HFFc6 (cell line): ENCODE measurements around the gene HTT-AS. TPM values are rescaled to one million over a fixed set of nuclear protein-coding genes. Genes with fewer than 3 reads are reported as not detected.

Experiments used
- DNase-seq: peaks from one replicate; pipeline ENCODE4 v3.0.0-alpha.2; 2018
- H3K27ac Mint-ChIP-seq: 2 replicates; pipeline ENCODE4 v1.8.0; 2020; ENCODE audit warnings: mild to moderate bottlenecking, mixed read lengths
- H3K27me3 Mint-ChIP-seq: 2 replicates; pipeline ENCODE4 v1.8.0; 2021; ENCODE audit warnings: mild to moderate bottlenecking, moderate library complexity, mixed read lengths; ENCODE audit not compliant: insufficient read depth
- H3K36me3 Mint-ChIP-seq: 2 replicates; pipeline ENCODE4 v1.8.0; 2021; ENCODE audit warnings: low read depth, mixed read lengths
- H3K4me1 Mint-ChIP-seq: 2 replicates; pipeline ENCODE4 v1.8.0; 2020; ENCODE audit warnings: low read depth, mixed read lengths
- H3K4me3 Mint-ChIP-seq: 2 replicates; pipeline ENCODE4 v1.8.0; 2020; ENCODE audit warnings: mild to moderate bottlenecking, moderate library complexity, mixed read lengths
- H3K9me3 Mint-ChIP-seq: 2 replicates; pipeline ENCODE4 v1.8.0; 2020; ENCODE audit warnings: mild to moderate bottlenecking, mixed read lengths
- total RNA-seq, 6 experiments: library from RNA; stranded (reverse); fragmentation: NEBNext Ultra II Directional; extraction: Animal tissue kit (Norgen Biotek cat#: 25700); gene quantifications; 2 replicates in 1 of 6; 3 replicates in 5 of 6; pipeline ENCODE4 v1.2.3, GENCODE V29; 2021
- TF ChIP-seq, protein P1 (sequence below): fragments of 200-600 bp; sonication (generic); IDR thresholded peaks from 2 replicates; pipeline ENCODE4 v1.5.0; 2021; ENCODE audit warnings: antibody characterized with exemption, mild to moderate bottlenecking

HTT-AS gene
- total RNA-seq, 6 experiments from 2014 or later: not detected

DNA sequence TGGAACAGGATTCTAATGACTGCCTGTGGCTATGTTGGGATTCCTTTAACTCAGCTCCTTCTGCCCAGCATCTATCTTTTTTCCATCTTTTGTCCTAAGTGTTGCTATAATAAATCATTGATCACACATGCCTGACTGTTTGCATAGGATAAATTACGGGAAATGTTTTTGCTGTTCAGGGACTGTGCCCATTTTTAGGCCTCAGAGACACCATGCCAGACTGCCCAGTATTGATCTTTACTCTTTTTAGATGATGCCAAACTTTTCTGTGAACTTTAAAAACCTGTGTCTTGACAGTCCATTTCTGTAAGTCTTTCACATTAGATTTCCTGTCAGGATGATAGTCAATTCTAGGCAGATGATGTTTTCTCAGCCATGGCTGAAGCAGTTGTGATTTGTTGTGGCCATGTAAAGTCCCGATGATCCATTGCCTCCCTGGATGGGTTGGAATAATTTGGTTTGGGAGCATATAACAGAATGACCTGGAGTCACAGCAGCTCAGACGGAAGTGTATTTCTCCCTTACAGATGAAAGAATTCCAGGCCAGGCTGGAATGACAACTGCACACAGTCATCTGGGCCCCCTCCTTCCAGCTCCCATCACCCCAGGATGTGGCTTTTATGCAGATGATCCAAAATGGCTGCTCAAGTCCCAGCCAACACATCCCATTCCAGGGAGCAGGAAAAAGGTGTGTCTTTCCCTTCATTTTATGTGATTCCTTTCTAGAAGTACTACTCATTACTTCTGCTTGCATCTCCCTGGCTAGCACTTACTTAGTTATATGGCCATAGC lies 3.4 kb downstream of the HTT-AS start:
- no peaks in the 10 kb centered on the region for H3K9me3 Mint-ChIP-seq
- peak; percentile 34 for DNase-seq
- no peak overlapping the region for H3K4me3 Mint-ChIP-seq
- H3K27ac Mint-ChIP-seq: peak overlapping the region; percentile 56
- H3K36me3 Mint-ChIP-seq: no peaks in the 10 kb centered on the region
- TF ChIP-seq, protein P1, sequence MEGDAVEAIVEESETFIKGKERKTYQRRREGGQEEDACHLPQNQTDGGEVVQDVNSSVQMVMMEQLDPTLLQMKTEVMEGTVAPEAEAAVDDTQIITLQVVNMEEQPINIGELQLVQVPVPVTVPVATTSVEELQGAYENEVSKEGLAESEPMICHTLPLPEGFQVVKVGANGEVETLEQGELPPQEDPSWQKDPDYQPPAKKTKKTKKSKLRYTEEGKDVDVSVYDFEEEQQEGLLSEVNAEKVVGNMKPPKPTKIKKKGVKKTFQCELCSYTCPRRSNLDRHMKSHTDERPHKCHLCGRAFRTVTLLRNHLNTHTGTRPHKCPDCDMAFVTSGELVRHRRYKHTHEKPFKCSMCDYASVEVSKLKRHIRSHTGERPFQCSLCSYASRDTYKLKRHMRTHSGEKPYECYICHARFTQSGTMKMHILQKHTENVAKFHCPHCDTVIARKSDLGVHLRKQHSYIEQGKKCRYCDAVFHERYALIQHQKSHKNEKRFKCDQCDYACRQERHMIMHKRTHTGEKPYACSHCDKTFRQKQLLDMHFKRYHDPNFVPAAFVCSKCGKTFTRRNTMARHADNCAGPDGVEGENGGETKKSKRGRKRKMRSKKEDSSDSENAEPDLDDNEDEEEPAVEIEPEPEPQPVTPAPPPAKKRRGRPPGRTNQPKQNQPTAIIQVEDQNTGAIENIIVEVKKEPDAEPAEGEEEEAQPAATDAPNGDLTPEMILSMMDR: no peak
- H3K27me3 Mint-ChIP-seq: peaks cover 2% of the 10 kb centered on the region
- peaks cover 24% of the 10 kb centered on the region for H3K4me1 Mint-ChIP-seq

DNA sequence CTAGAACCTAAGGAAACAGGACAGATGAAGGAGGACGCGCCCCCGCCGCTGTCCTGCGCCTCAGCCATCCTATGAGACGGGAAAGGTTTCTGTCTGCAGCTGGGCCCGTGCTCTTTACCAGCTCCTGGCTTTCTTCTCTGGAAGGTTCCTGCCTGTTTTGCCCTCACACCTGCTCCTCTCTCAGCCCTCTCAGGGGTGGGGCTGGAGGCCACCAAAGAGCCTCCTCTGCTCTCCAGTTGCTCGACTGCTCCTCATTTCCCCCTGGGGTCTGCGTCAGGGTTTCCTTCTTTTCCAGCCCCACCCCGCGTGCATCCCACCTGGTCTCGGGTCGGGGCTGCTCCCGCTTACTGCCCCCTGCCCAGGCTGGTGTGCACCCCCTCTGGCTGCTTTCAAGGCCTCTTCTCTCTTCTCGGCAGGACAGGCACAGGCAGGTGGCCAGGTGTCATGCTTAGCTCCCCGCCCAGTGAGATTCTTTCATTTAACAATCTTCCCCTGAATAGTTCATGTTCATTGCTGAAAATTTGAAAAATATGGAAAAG lies 4.6 kb downstream of the HTT-AS start:
- Mint-ChIP-seq H3K27ac (no peak overlapping the region), H3K4me3 (no peak overlapping the region), H3K36me3 (no peaks in the 10 kb centered on the region), H3K9me3 (no peaks in the 10 kb centered on the region), H3K4me1 (peaks cover 19% of the 10 kb centered on the region), H3K27me3 (peaks cover 2% of the 10 kb centered on the region; the same call in 1 of the 2 replicates)
- no peak for DNase-seq
- TF ChIP-seq, protein P1: no peak

DNA sequence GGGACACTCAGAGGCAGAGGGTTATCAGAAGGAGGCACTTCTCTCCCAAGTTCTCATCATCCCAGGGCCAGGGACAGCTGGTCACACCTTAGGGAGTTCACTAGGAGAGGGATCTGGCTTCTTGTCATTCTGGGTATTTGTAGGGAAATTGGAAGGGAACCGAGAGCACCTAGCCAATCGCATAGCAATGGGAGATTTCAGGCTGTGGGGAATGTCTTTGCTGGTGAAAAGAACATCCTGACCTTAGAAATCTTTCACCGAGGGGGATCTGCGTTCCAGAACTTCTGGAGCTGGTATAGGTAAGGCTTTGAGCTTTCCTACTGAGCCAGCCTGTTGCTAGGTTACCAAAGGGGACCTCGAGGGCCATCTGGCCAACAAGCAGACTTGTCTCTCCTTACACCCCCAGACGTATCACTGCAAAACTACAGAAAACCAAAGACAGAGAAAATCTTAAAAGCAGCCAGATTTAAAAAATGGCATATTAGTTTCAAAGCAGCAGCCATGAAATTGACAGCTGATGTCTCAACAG lies 6.8 kb downstream of the HTT-AS start:
- TF ChIP-seq, protein P1: no peak
- H3K27ac Mint-ChIP-seq: no peak overlapping the region
- no peak for DNase-seq
- H3K4me1 Mint-ChIP-seq: peaks cover 24% of the 10 kb centered on the region
- no peaks in the 10 kb centered on the region for H3K36me3 Mint-ChIP-seq
- peaks cover 8% of the 10 kb centered on the region for H3K27me3 Mint-ChIP-seq
- no peak overlapping the region for H3K4me3 Mint-ChIP-seq
- H3K9me3 Mint-ChIP-seq: no peaks in the 10 kb centered on the region

DNA sequence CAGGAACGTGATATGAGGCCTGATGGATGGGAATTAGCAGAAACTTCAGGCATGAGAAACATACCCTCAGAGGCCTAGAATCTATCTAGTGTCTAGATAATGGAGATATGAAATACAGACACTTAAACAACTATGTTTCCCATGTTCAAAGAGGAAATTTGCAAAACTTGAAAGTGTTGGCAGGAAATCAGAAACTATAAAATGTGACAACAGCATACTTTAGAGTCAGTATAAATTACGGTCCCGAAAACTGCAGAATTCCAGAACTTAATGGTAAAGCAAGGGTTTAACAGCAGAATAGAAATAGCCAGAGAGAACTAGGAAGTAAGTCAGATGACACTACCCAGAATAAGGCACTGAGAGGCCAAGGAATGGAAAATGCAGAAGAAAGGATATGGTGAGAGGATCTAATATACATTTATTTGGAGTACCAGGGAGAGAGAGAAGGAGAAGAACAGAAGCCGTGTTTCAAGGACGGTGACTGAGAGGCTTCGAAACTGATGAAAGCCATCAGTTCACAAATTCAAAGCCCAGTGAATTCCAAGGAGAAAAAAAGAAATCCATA lies 7.4 kb downstream of the HTT-AS start:
- no peaks in the 10 kb centered on the region for H3K36me3 Mint-ChIP-seq
- TF ChIP-seq, protein P1: no peak
- no peaks in the 10 kb centered on the region for H3K9me3 Mint-ChIP-seq
- no peak overlapping the region for H3K4me3 Mint-ChIP-seq
- no peak for DNase-seq
- H3K27me3 Mint-ChIP-seq: peaks cover 12% of the 10 kb centered on the region
- peaks cover 24% of the 10 kb centered on the region for H3K4me1 Mint-ChIP-seq
- no peak overlapping the region for H3K27ac Mint-ChIP-seq

DNA sequence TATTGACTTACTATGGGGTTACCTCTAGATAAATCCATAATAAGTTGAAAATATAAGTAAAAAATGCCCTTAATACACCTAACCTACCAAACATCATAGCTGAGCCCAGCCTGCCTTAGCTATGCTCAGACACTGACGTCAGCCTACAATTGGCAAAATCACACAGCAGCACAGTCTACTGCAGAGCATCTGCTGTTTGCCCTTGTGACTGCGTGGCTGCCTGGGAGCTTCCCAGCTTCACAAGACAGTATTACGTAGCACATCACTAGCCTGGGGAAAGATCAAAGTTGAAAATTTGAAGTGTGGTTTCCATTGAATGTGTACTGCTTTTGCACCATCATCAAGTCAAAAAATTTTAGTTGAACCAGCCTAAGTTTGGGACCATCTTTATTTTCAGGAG lies 8.8 kb downstream of the HTT-AS start:
- peaks cover 17% of the 10 kb centered on the region for H3K27me3 Mint-ChIP-seq
- no peak overlapping the region for H3K27ac Mint-ChIP-seq
- H3K36me3 Mint-ChIP-seq: 0 out of 2 replicates have a peak, but pooled peaks cover 4% of the 10 kb centered on the region
- DNase-seq: no peak
- no peaks in the 10 kb centered on the region for H3K9me3 Mint-ChIP-seq
- peaks cover 10% of the 10 kb centered on the region for H3K4me1 Mint-ChIP-seq
- TF ChIP-seq, protein P1: no peak
- no peak overlapping the region for H3K4me3 Mint-ChIP-seq
